HepG2 (cell line): Measurements from ENCODE around the gene GALK2. TPM values are rescaled to one million over a fixed set of nuclear protein-coding genes. Genes with fewer than 3 reads are reported as not detected.

Experiments
- CEBPB ChIP-seq: IDR thresholded peaks from 2 replicates; pipeline ENCODE4 v1.6.1; 2011; ENCODE audit warnings: low read depth, low read length, improper control_type of control experiment, borderline replicate concordance
- SALL1 ChIP-seq: sonication (generic); formaldehyde crosslinking; IDR thresholded peaks from 2 replicates; pipeline ENCODE4 v1.8.0; 2022; ENCODE audit warnings: mild to moderate bottlenecking, missing genetic modification reagents
- ZNF407 ChIP-seq: sonication (generic); formaldehyde crosslinking; IDR thresholded peaks from one replicate; pipeline ENCODE4 v1.5.1; 2020; ENCODE audit warnings: mild to moderate bottlenecking, missing genetic modification reagents; ENCODE audit errors: not compliant biosample characterization
- polyA plus RNA-seq, 8 experiments: library from polyadenylated mRNA; depleted of rRNA in 3 of 8; stranded (reverse) in 7 of 8; unstranded in 1 of 8; fragments of >200 nt; fragmentation: Illumina TruSeq in 4 of 8; extraction: Trizol in 4 of 8; gene quantifications; 2 replicates each; pipeline versions ENCODE4 v1.2.1 to v1.2.3, GENCODE V29; 2011 to 2016; ENCODE audit warnings: low read depth in 4 of 8, missing spikeins in 1 of 8, mixed read lengths in 1 of 8; ENCODE audit not compliant: insufficient read depth in 1 of 8
- total RNA-seq, 5 experiments: library from RNA; depleted of rRNA; stranded (reverse); fragments of >200 nt; fragmentation: Illumina TruSeq; extraction: Trizol; gene quantifications; 2 replicates each; pipeline ENCODE4 v1.2.3, GENCODE V29; 2016; ENCODE audit warnings: low read depth in 1 of 5
- TF ChIP-seq, protein P1 (sequence below): sonication (generic); formaldehyde crosslinking; conservative IDR thresholded peaks from 2 replicates; pipeline ENCODE4 v1.4.0; 2020; ENCODE audit warnings: missing genetic modification reagents

GALK2 gene
- total and polyA plus RNA-seq, 2 of the 13 experiments (the other 11 are each of a cell fraction or from before 2014, with no cell fraction given) = 17.6 to 32.8 TPM

DNA sequence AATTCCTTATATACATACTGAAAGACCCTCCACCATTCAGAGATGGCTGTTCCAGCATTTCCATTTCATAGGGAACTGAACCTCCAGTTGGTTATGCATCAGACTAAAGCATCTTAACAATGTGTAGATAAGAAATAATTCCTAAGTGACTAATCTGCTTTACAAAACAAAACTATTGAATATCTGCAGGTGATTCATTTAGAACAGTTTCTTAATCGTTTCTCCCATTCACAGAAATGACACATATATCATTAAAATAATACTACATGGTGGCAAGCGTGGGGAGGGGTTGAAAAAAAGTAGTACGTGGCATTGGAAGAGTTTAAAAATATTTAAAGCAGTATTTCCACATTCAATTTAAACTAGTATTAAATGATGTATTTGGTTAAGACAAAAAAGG is 34.1 kb upstream of the GALK2 start (continued):
- TF ChIP-seq ZNF407 (CRISPR knock-in tag) = no peak
- TF ChIP-seq, protein P1, sequence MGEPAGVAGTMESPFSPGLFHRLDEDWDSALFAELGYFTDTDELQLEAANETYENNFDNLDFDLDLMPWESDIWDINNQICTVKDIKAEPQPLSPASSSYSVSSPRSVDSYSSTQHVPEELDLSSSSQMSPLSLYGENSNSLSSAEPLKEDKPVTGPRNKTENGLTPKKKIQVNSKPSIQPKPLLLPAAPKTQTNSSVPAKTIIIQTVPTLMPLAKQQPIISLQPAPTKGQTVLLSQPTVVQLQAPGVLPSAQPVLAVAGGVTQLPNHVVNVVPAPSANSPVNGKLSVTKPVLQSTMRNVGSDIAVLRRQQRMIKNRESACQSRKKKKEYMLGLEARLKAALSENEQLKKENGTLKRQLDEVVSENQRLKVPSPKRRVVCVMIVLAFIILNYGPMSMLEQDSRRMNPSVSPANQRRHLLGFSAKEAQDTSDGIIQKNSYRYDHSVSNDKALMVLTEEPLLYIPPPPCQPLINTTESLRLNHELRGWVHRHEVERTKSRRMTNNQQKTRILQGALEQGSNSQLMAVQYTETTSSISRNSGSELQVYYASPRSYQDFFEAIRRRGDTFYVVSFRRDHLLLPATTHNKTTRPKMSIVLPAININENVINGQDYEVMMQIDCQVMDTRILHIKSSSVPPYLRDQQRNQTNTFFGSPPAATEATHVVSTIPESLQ (CRISPR knock-in tag) = no peak
- no peak for TF ChIP-seq CEBPB
- TF ChIP-seq SALL1 (CRISPR knock-in tag) = no peak
